ENCODE measurements around the gene CCDC73.
A peak's percentile ranks its signal among the peaks of the same experiment; 100 is the strongest.

Gene CCDC73

GRCh38 chr11:32583459-32584271, 210.8 kb downstream of the CCDC73 start, which contains the start of gene EIF3M:
Gene EIF3M (plus strand): TSS chr11:32583831. CDS start chr11:32583888, 57 bp downstream.
- peak within 1 kb of the TSS; percentile 87 for H3K4me3 ChIP-seq
- no peaks in the 10 kb centered on the region for H3K9me3 ChIP-seq
- in situ Hi-C loops (cut with MboI; ENCODE audit: low sequenced_read_pairs) = no loop called here
- H3K36me3 ChIP-seq (replicated peaks) = peaks cover 15% of the 10 kb centered on the region
- DNase-seq (ENCODE audit: low spot score in 2 of 2) = peak; percentile 94 to 97
- no peaks in the 10 kb centered on the region for H3K27me3 ChIP-seq (ENCODE audit: low read depth)
- H3K4me1 ChIP-seq = peaks cover 20% of the 10 kb centered on the region

DNA sequence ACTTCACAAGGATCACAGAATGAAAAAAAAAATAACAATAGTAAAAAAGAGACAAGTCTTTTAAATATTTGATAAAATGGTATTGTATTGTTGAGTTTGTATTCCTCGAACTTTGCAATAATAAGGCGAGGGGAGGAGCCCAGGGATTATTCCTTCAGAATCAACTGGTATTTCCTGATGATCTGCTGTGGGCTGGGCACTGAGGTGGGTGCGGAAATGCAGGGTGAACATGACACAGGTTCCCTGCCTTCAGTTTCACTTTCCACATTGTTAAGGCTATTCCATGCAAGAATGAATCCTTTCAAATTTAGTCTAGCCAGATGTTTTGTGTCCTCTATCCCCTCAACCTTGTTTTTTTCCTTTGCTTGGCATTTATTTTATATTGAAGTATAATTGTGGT, 212.9 kb downstream of the CCDC73 start:
- in situ Hi-C loops (cut with MboI; ENCODE audit: low sequenced_read_pairs) = no loop called here
- Histone ChIP-seq H3K27me3 (ENCODE audit: low read depth) (no peaks in the 10 kb centered on the region), H3K4me3 (no peak overlapping the region), H3K4me1 (peaks cover 17% of the 10 kb centered on the region), H3K36me3 (replicated peaks) (peaks cover 4% of the 10 kb centered on the region; the same call in 1 of the 2 replicates), H3K9me3 (no peaks in the 10 kb centered on the region)
- no peak for DNase-seq (ENCODE audit: low spot score in 2 of 2)

- Histone ChIP-seq H3K4me3 (no peak overlapping the region), H3K27me3 (ENCODE audit: low read depth) (no peaks in the 10 kb centered on the region), H3K4me1 (peaks cover 13% of the 10 kb centered on the region), H3K9me3 (no peaks in the 10 kb centered on the region), H3K36me3 (replicated peaks) (peaks cover 4% of the 10 kb centered on the region; the same call in 1 of the 2 replicates)
- in situ Hi-C loops (cut with MboI; ENCODE audit: low sequenced_read_pairs) = no loop called here
- no peak for DNase-seq (ENCODE audit: low spot score in 2 of 2)
Measured at GRCh38 chr11:32580967-32581366, 213.5 kb downstream of the CCDC73 start.

DNA sequence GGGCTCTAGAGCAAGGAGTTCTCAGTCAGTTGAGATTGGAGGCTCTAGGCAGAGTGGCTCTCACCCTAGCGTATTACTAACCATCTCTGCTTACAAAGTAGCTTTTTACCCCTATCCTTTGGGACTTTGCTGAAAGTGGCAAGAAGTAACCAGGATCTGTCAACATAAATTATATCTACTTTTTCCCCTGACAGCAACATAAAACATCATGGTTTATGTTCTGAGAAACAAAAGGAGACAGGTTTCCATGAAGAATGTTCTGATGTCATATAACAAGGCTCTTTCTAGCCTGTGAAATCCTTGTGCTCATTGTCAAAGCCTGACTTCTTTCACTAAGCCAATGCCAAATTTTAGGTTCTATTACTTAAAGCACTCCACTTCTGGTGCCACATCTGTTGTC, 218.0 kb downstream of the CCDC73 start:
- no peaks in the 10 kb centered on the region for H3K27me3 ChIP-seq (ENCODE audit: low read depth)
- H3K9me3 ChIP-seq = no peaks in the 10 kb centered on the region
- H3K4me3 ChIP-seq = no peak overlapping the region
- in situ Hi-C loops (cut with MboI; ENCODE audit: low sequenced_read_pairs) = no loop called here
- no peaks in the 10 kb centered on the region for H3K36me3 ChIP-seq (replicated peaks)
- no peak for DNase-seq (ENCODE audit: low spot score in 2 of 2)
- no peaks in the 10 kb centered on the region for H3K4me1 ChIP-seq

GRCh38 chr11:32575070-32575469, 219.4 kb downstream of the CCDC73 start:
- Histone ChIP-seq H3K4me3 (no peak overlapping the region), H3K9me3 (no peaks in the 10 kb centered on the region), H3K36me3 (replicated peaks) (no peaks in the 10 kb centered on the region), H3K27me3 (ENCODE audit: low read depth) (no peaks in the 10 kb centered on the region), H3K4me1 (no peaks in the 10 kb centered on the region)
- no peak for DNase-seq (ENCODE audit: low spot score in 2 of 2)
- in situ Hi-C loops (cut with MboI; ENCODE audit: low sequenced_read_pairs) = no loop called here

DNA sequence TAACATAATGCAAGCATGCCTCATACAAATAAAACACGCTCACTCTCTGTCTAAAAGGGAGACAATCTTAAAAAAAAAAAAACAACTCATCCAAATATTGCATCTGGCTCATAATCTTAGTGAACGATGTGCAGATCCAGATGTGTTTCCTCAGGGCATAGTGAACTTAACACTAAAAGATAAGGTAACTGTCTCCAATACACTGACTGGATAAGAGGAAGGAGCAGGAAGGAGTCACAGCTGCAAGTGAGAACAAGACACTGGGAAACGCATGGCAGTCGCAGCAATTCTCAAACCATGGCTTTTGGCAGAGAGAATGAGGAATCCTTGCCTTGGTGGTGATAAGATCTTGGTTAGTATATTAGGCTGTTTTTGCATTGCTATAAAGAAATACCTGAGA, 220.0 kb downstream of the CCDC73 start:
- in situ Hi-C loops (cut with MboI; ENCODE audit: low sequenced_read_pairs) = no loop called here
- no peaks in the 10 kb centered on the region for H3K4me1 ChIP-seq
- H3K9me3 ChIP-seq = no peaks in the 10 kb centered on the region
- no peak for DNase-seq (ENCODE audit: low spot score in 2 of 2)
- no peaks in the 10 kb centered on the region for H3K36me3 ChIP-seq (replicated peaks)
- no peak overlapping the region for H3K4me3 ChIP-seq
- H3K27me3 ChIP-seq (ENCODE audit: low read depth) = no peaks in the 10 kb centered on the region

DNA sequence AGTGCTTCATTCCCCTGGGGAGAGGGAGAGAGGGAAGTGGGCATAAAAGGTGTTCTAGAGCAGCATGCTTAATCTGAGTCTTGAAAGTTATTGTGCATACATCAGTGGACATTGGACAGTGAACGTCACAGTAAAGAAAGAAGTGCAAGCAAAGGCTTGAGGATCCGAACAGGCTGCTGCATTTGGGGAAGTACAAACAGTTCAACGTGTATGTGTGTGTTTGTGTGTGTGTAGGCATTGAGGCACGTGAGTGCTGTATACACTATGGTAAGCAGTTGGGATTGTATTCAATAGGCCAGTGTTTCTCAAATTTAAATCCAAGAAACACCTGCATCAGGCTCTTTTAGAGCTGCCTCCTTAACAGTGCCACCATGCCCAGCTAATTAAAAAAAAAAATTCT, 221.2 kb downstream of the CCDC73 start:
- in situ Hi-C loops (cut with MboI; ENCODE audit: low sequenced_read_pairs) = no loop called here
- Histone ChIP-seq H3K4me1 (no peaks in the 10 kb centered on the region), H3K27me3 (ENCODE audit: low read depth) (no peaks in the 10 kb centered on the region), H3K9me3 (no peaks in the 10 kb centered on the region), H3K36me3 (replicated peaks) (no peaks in the 10 kb centered on the region), H3K4me3 (no peak overlapping the region)
- no peak for DNase-seq (ENCODE audit: low spot score in 2 of 2)

GRCh38 chr11:32571039-32571438, 223.4 kb downstream of the CCDC73 start:
- Histone ChIP-seq H3K9me3 (no peaks in the 10 kb centered on the region), H3K4me1 (no peaks in the 10 kb centered on the region), H3K36me3 (replicated peaks) (no peaks in the 10 kb centered on the region), H3K4me3 (no peak overlapping the region), H3K27me3 (ENCODE audit: low read depth) (no peaks in the 10 kb centered on the region)
- DNase-seq (ENCODE audit: low spot score in 2 of 2) = no peak
- in situ Hi-C loops (cut with MboI; ENCODE audit: low sequenced_read_pairs) = no loop called here

GRCh38 chr11:32569313-32569881, 225.1 kb downstream of the CCDC73 start:
- no peaks in the 10 kb centered on the region for H3K9me3 ChIP-seq
- no peaks in the 10 kb centered on the region for H3K27me3 ChIP-seq (ENCODE audit: low read depth)
- in situ Hi-C loops (cut with MboI; ENCODE audit: low sequenced_read_pairs) = no loop called here
- H3K36me3 ChIP-seq (replicated peaks) = no peaks in the 10 kb centered on the region
- H3K4me1 ChIP-seq = no peaks in the 10 kb centered on the region
- no peak for DNase-seq (ENCODE audit: low spot score in 2 of 2)
- H3K4me3 ChIP-seq = no peak overlapping the region

DNA sequence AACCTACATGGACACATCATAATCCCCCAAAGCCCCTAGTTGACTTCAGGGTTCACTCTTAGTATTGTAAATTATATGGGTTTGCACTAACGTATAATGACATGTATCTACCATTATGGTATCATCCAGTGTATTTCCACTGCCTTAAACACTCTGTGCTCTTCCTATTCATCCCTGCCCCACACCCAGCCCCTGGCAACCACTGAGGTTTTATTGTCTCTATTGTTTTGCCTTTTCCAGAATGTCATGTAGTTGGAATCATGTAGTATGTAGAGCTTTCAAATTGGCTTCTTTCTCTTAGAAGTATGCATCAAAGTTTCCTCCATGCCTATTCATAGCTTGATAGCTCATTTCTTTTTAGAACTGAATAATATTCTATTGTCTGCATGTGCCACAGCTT, 227.3 kb downstream of the CCDC73 start:
- Histone ChIP-seq H3K4me1 (no peaks in the 10 kb centered on the region), H3K9me3 (no peaks in the 10 kb centered on the region), H3K36me3 (replicated peaks) (no peaks in the 10 kb centered on the region), H3K4me3 (no peak overlapping the region), H3K27me3 (ENCODE audit: low read depth) (no peaks in the 10 kb centered on the region)
- DNase-seq (ENCODE audit: low spot score in 2 of 2) = peak in 1 of 2 experiments; percentile 13
- in situ Hi-C loops (cut with MboI; ENCODE audit: low sequenced_read_pairs) = no loop called here

DNA sequence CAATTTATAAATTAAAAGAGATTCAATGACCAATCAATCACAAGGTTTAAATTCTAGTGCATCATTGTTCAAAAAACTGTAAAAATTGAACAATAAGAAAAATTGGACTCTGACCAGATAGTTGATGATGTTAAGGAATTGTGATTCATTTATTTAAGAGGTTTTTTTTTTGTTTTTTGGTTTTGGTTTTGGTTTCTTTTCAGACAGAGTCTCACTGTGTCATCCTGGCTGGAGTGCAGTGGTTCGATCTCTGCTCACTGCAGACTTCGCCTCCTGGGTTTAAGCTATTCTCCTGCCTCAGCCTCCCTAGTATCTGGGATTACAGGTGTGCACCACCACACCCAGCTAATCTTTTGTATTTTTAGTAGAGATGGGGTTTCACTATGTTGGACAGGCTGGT, 227.9 kb downstream of the CCDC73 start:
- DNase-seq (ENCODE audit: low spot score in 2 of 2) = no peak
- H3K4me1 ChIP-seq = no peaks in the 10 kb centered on the region
- in situ Hi-C loops (cut with MboI; ENCODE audit: low sequenced_read_pairs) = no loop called here

GRCh38 chr11:32563600-32563959, 230.9 kb downstream of the CCDC73 start:
- no peaks in the 10 kb centered on the region for H3K4me1 ChIP-seq
- in situ Hi-C loops (cut with MboI; ENCODE audit: low sequenced_read_pairs) = no loop called here
- H3K4me3 ChIP-seq = no peak overlapping the region
- no peaks in the 10 kb centered on the region for H3K27me3 ChIP-seq (ENCODE audit: low read depth)
- no peak for DNase-seq (ENCODE audit: low spot score in 2 of 2)
- H3K9me3 ChIP-seq = no peaks in the 10 kb centered on the region
- H3K36me3 ChIP-seq (replicated peaks) = no peaks in the 10 kb centered on the region

More for the DNA sequence above, 227.9 kb downstream of the CCDC73 start:
- Histone ChIP-seq H3K36me3 (replicated peaks) (no peaks in the 10 kb centered on the region), H3K9me3 (no peaks in the 10 kb centered on the region), H3K4me3 (no peak overlapping the region), H3K27me3 (ENCODE audit: low read depth) (no peaks in the 10 kb centered on the region)

GRCh38 chr11:32562839-32563599, 231.4 kb downstream of the CCDC73 start:
- in situ Hi-C loops (cut with MboI; ENCODE audit: low sequenced_read_pairs) = no loop called here
- Histone ChIP-seq H3K27me3 (ENCODE audit: low read depth) (no peaks in the 10 kb centered on the region), H3K9me3 (no peaks in the 10 kb centered on the region), H3K4me1 (no peaks in the 10 kb centered on the region), H3K4me3 (no peak overlapping the region), H3K36me3 (replicated peaks) (no peaks in the 10 kb centered on the region)
- no peak for DNase-seq (ENCODE audit: low spot score in 2 of 2)

DNA sequence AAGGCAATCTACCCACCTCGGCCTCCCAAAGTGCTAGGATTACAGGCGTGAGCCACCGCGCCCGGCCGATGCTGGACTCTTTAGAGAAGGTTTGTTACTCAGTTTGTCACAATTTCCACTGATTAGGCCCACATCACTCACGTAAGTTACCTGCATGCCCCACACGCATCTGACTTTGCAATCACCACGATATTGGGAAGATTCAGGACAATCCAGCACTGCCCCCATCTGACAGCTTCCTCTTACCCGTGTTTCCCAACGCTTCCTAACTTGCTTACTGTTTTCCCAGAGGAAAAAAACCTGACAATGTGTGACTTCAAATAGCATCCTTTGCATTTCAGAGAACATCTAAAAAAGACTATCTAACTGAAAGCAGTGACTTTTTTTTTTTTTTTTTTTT, 232.6 kb downstream of the CCDC73 start:
- H3K9me3 ChIP-seq = no peaks in the 10 kb centered on the region
- H3K36me3 ChIP-seq (replicated peaks) = no peaks in the 10 kb centered on the region
- in situ Hi-C loops (cut with MboI; ENCODE audit: low sequenced_read_pairs) = no loop called here
- no peak for DNase-seq (ENCODE audit: low spot score in 2 of 2)
- no peak overlapping the region for H3K4me3 ChIP-seq
- H3K4me1 ChIP-seq = no peaks in the 10 kb centered on the region
- no peaks in the 10 kb centered on the region for H3K27me3 ChIP-seq (ENCODE audit: low read depth)

Measured in HAP-1 (cell line).